ENCODE results near the gene FBLN1. TPM values are rescaled to one million over a fixed set of nuclear protein-coding genes. Genes with fewer than 3 reads are reported as not detected.
"Not testable (repeated sequence)": the region's sequence is repeated elsewhere in the genome, so short reads cannot be mapped to it uniquely, and the experiment has no call there.

The FBLN1 gene
- total RNA-seq, 1 donor from 2014 or later, result 211 TPM

- TF ChIP-seq, protein P1, sequence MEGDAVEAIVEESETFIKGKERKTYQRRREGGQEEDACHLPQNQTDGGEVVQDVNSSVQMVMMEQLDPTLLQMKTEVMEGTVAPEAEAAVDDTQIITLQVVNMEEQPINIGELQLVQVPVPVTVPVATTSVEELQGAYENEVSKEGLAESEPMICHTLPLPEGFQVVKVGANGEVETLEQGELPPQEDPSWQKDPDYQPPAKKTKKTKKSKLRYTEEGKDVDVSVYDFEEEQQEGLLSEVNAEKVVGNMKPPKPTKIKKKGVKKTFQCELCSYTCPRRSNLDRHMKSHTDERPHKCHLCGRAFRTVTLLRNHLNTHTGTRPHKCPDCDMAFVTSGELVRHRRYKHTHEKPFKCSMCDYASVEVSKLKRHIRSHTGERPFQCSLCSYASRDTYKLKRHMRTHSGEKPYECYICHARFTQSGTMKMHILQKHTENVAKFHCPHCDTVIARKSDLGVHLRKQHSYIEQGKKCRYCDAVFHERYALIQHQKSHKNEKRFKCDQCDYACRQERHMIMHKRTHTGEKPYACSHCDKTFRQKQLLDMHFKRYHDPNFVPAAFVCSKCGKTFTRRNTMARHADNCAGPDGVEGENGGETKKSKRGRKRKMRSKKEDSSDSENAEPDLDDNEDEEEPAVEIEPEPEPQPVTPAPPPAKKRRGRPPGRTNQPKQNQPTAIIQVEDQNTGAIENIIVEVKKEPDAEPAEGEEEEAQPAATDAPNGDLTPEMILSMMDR (IDR thresholded peaks at IDR 0.05), result no peak
- no peak overlapping the region for H3K4me3 Mint-ChIP-seq (ENCODE audit: unreplicated experiment)
- no peak for DNase-seq (ENCODE audit: extremely low spot score, unreplicated experiment)
- H3K27me3 Mint-ChIP-seq (ENCODE audit: unreplicated experiment), result no peaks in the 10 kb centered on the region
- H3K9me3 Mint-ChIP-seq (ENCODE audit: unreplicated experiment), result no peaks in the 10 kb centered on the region
- peaks cover 38% of the 10 kb centered on the region for H3K4me1 Mint-ChIP-seq (ENCODE audit: unreplicated experiment)
- H3K27ac Mint-ChIP-seq (ENCODE audit: unreplicated experiment), result peak overlapping the region; percentile 72
- H3K36me3 Mint-ChIP-seq (ENCODE audit: unreplicated experiment), result peaks cover 17% of the 10 kb centered on the region
These were observed 29.0 kb downstream of the FBLN1 start for GRCh38 chr22:45531441-45532234.

DNA sequence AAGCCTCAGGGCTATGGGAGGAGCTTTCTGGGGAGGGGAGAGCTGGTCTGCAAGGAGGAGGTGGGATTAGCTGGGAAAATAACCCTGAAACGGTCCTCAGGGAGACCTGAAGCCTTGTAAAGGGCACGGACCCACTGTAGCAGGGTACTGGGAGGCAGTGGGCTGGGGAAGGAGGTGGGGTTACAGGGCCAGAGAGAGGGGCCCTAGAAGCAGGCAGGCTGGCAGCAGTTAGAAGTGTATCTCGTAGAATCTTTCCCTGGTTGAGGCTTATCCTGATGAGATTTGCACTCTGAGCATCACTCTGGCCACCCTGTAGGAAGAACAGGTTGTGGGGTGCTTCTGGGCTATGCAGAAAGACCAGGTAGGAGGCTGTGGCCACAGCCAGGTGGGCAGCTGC lies 29.6 kb downstream of the FBLN1 start:
- peaks cover 15% of the 10 kb centered on the region for H3K36me3 Mint-ChIP-seq (ENCODE audit: unreplicated experiment)
- H3K27ac Mint-ChIP-seq (ENCODE audit: unreplicated experiment), result peak overlapping the region; percentile 72
- DNase-seq (ENCODE audit: extremely low spot score, unreplicated experiment), result no peak
- TF ChIP-seq, protein P1 (IDR thresholded peaks at IDR 0.05), result no peak
- H3K27me3 Mint-ChIP-seq (ENCODE audit: unreplicated experiment), result no peaks in the 10 kb centered on the region
- no peaks in the 10 kb centered on the region for H3K9me3 Mint-ChIP-seq (ENCODE audit: unreplicated experiment)
- H3K4me3 Mint-ChIP-seq (ENCODE audit: unreplicated experiment), result no peak overlapping the region
- peaks cover 44% of the 10 kb centered on the region for H3K4me1 Mint-ChIP-seq (ENCODE audit: unreplicated experiment)

DNA sequence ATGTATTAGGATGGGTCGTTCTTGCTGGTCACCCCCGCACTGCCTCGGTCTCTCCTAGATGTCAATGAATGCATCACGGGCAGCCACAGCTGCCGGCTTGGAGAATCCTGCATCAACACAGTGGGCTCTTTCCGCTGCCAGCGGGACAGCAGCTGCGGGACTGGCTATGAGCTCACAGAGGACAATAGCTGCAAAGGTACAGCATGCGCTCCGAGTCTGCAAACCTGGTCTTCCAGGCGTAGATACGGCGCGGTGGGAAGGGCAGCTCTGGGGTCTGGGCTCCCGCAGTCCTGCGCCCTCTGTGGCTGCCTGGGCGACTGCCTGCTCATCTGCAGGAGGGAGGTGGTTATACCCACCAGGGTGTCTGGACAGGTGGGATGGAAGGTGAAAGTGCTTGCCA lies 31.0 kb downstream of the FBLN1 start:
- H3K4me3 Mint-ChIP-seq (ENCODE audit: unreplicated experiment), result no peak overlapping the region
- TF ChIP-seq, protein P1 (IDR thresholded peaks at IDR 0.05), result no peak
- H3K4me1 Mint-ChIP-seq (ENCODE audit: unreplicated experiment), result peaks cover 58% of the 10 kb centered on the region
- H3K27me3 Mint-ChIP-seq (ENCODE audit: unreplicated experiment), result no peaks in the 10 kb centered on the region
- H3K9me3 Mint-ChIP-seq (ENCODE audit: unreplicated experiment), result no peaks in the 10 kb centered on the region
- no peak overlapping the region for H3K27ac Mint-ChIP-seq (ENCODE audit: unreplicated experiment)
- H3K36me3 Mint-ChIP-seq (ENCODE audit: unreplicated experiment), result peaks cover 8% of the 10 kb centered on the region
- no peak for DNase-seq (ENCODE audit: extremely low spot score, unreplicated experiment)

- H3K27me3 Mint-ChIP-seq (ENCODE audit: unreplicated experiment), result no peaks in the 10 kb centered on the region
- peaks cover 66% of the 10 kb centered on the region for H3K4me1 Mint-ChIP-seq (ENCODE audit: unreplicated experiment)
- DNase-seq (ENCODE audit: extremely low spot score, unreplicated experiment), result no peak
- no peak overlapping the region for H3K27ac Mint-ChIP-seq (ENCODE audit: unreplicated experiment)
- no peaks in the 10 kb centered on the region for H3K9me3 Mint-ChIP-seq (ENCODE audit: unreplicated experiment)
- H3K4me3 Mint-ChIP-seq (ENCODE audit: unreplicated experiment), result no peak overlapping the region
- TF ChIP-seq, protein P1 (IDR thresholded peaks at IDR 0.05), result no peak
- H3K36me3 Mint-ChIP-seq (ENCODE audit: unreplicated experiment), result peaks cover 8% of the 10 kb centered on the region
These were observed 31.9 kb downstream of the FBLN1 start for GRCh38 chr22:45534339-45535192.

DNA sequence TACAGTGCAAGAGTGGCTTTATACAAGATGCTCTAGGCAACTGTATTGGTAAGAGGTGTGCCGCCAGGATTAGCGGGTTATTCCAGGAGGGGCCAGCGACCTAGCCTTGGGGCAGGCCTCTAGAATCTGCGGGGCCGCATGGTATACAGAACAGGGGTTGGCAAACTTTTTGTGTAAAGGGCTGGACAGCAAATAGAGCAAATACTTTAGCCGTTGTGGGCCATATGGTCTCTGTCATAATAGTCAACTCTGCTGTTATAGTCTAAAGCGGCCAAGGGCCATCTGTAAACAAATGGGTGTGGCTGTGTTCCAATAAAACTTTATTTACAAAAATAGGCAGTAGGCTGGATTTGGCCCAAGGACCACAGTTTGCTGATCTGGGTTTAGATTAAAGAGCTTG lies 32.6 kb downstream of the FBLN1 start:
- no peak overlapping the region for H3K4me3 Mint-ChIP-seq (ENCODE audit: unreplicated experiment)
- H3K27ac Mint-ChIP-seq (ENCODE audit: unreplicated experiment), result no peak overlapping the region
- TF ChIP-seq, protein P1 (IDR thresholded peaks at IDR 0.05), result no peak
- H3K36me3 Mint-ChIP-seq (ENCODE audit: unreplicated experiment), result peaks cover 8% of the 10 kb centered on the region
- H3K4me1 Mint-ChIP-seq (ENCODE audit: unreplicated experiment), result peaks cover 65% of the 10 kb centered on the region
- no peaks in the 10 kb centered on the region for H3K27me3 Mint-ChIP-seq (ENCODE audit: unreplicated experiment)
- H3K9me3 Mint-ChIP-seq (ENCODE audit: unreplicated experiment), result no peaks in the 10 kb centered on the region
- no peak for DNase-seq (ENCODE audit: extremely low spot score, unreplicated experiment)

- not testable (repeated sequence) for H3K27ac Mint-ChIP-seq (ENCODE audit: unreplicated experiment); DNase-seq (ENCODE audit: extremely low spot score, unreplicated experiment); H3K4me3 Mint-ChIP-seq (ENCODE audit: unreplicated experiment); H3K9me3 Mint-ChIP-seq (ENCODE audit: unreplicated experiment); H3K27me3 Mint-ChIP-seq (ENCODE audit: unreplicated experiment)
- peaks cover 64% of the 10 kb centered on the region for H3K4me1 Mint-ChIP-seq (ENCODE audit: unreplicated experiment)
- peaks cover 13% of the 10 kb centered on the region for H3K36me3 Mint-ChIP-seq (ENCODE audit: unreplicated experiment)
These were observed 33.2 kb downstream of the FBLN1 start for GRCh38 chr22:45535835-45536234.

Measured in osteocyte (in vitro differentiated cells).